H9 (cell line): ENCODE measurements around the gene FEM1C. TPM values are rescaled to one million over a fixed set of nuclear protein-coding genes. Genes with fewer than 3 reads are reported as not detected.

Experiments
- DNase-seq: peaks from one replicate; pipeline ENCODE4 v3.0.0-alpha.2; 2017
- H2AFZ ChIP-seq: one replicate; pipeline ENCODE4 v1.6.1; 2013; ENCODE audit warnings: mild to moderate bottlenecking, low read length, control low read depth, moderate library complexity
- H2AK5ac ChIP-seq: 2 replicates; pipeline ENCODE4 v1.6.1; 2013; ENCODE audit warnings: low read length, control low read depth, mixed read lengths; ENCODE audit not compliant: insufficient read length
- H2BK120ac ChIP-seq: one replicate; pipeline ENCODE4 v1.6.1; 2013; ENCODE audit warnings: low read depth, mild to moderate bottlenecking, low read length, control low read depth, inconsistent platforms; ENCODE audit not compliant: poor library complexity, severe bottlenecking
- H2BK12ac ChIP-seq: 2 replicates; pipeline ENCODE4 v1.6.1; 2013; ENCODE audit warnings: low read length, control low read depth, mixed read lengths, low read depth; ENCODE audit not compliant: insufficient read length
- H2BK15ac ChIP-seq: 2 replicates; pipeline ENCODE4 v1.6.1; 2013; ENCODE audit warnings: low read depth, low read length, control low read depth
- H2BK20ac ChIP-seq: one replicate; pipeline ENCODE4 v1.6.1; 2013; ENCODE audit warnings: low read depth, mild to moderate bottlenecking, low read length, control low read depth, inconsistent platforms; ENCODE audit not compliant: poor library complexity, severe bottlenecking
- H2BK5ac ChIP-seq: 2 replicates; pipeline ENCODE4 v1.6.1; 2013; ENCODE audit warnings: low read length, control low read depth, mixed read lengths; ENCODE audit not compliant: insufficient read length
- H3K14ac ChIP-seq: 2 replicates; pipeline ENCODE4 v1.6.1; 2013; ENCODE audit warnings: low read length, control low read depth; ENCODE audit not compliant: insufficient read depth
- H3K18ac ChIP-seq: 2 replicates; pipeline ENCODE4 v1.6.1; 2013; ENCODE audit warnings: low read depth, mild to moderate bottlenecking, mixed read lengths, low read length, control low read depth; ENCODE audit not compliant: insufficient read length
- H3K23ac ChIP-seq: 2 replicates; pipeline ENCODE4 v1.6.1; 2013; ENCODE audit warnings: low read length, control low read depth, mixed read lengths, low read depth; ENCODE audit not compliant: insufficient read length
- H3K23me2 ChIP-seq: 2 replicates; pipeline ENCODE4 v1.6.1; 2013; ENCODE audit warnings: low read depth, mild to moderate bottlenecking, mixed read lengths, low read length, control low read depth; ENCODE audit not compliant: insufficient read length, poor library complexity, severe bottlenecking
- H3K27ac ChIP-seq: 2 replicates; pipeline ENCODE4 v1.5.1; 2013; ENCODE audit warnings: low read length, control low read depth, mixed read lengths, low read depth; ENCODE audit not compliant: insufficient read length
- H3K27me3 ChIP-seq: 2 replicates; pipeline ENCODE4 v1.6.1; 2013; ENCODE audit warnings: low read length, control low read depth, inconsistent platforms; ENCODE audit not compliant: insufficient read depth
- H3K4ac ChIP-seq: 2 replicates; pipeline ENCODE4 v1.6.1; 2013; ENCODE audit warnings: low read depth, mild to moderate bottlenecking, control low read depth, inconsistent platforms, low read length, moderate library complexity
- H3K4me1 ChIP-seq: 2 replicates; pipeline ENCODE4 v1.6.1; 2013; ENCODE audit warnings: low read length, control low read depth, inconsistent platforms; ENCODE audit not compliant: insufficient read depth
- H3K4me2 ChIP-seq: 2 replicates; pipeline ENCODE4 v1.6.1; 2013; ENCODE audit warnings: low read length, control low read depth, mixed read lengths; ENCODE audit not compliant: insufficient read length, insufficient read depth
- H3K56ac ChIP-seq: 2 replicates; pipeline ENCODE4 v1.6.1; 2013; ENCODE audit warnings: low read depth, mild to moderate bottlenecking, mixed read lengths, low read length, control low read depth; ENCODE audit not compliant: insufficient read length
- H3K79me1 ChIP-seq: 2 replicates; pipeline ENCODE4 v1.6.1; 2013; ENCODE audit warnings: low read depth, mild to moderate bottlenecking, moderate library complexity, low read length, control low read depth, inconsistent platforms; ENCODE audit not compliant: insufficient read depth, poor library complexity, severe bottlenecking
- H3K79me2 ChIP-seq: 2 replicates; pipeline ENCODE4 v1.6.1; 2013; ENCODE audit warnings: low read length, control low read depth, inconsistent platforms; ENCODE audit not compliant: insufficient read depth
- H3K9ac ChIP-seq: 2 replicates; pipeline ENCODE4 v1.6.1; 2013; ENCODE audit warnings: low read length, control low read depth, mixed read lengths; ENCODE audit not compliant: insufficient read length; ENCODE audit errors: extremely low read depth
- H3K9me3 ChIP-seq: one replicate; pipeline ENCODE4 v1.6.1; 2013; ENCODE audit warnings: low read depth, low read length, inconsistent platforms; ENCODE audit not compliant: control insufficient read depth
- H3T11ph ChIP-seq: one replicate; pipeline ENCODE4 v1.6.1; 2013; ENCODE audit warnings: mild to moderate bottlenecking, low read length, control low read depth, inconsistent platforms
- H4K20me1 ChIP-seq: one replicate; pipeline ENCODE4 v1.6.1; 2013; ENCODE audit not compliant: control insufficient read depth, insufficient read length, insufficient read depth
- H4K5ac ChIP-seq: 2 replicates; pipeline ENCODE4 v1.6.1; 2013; ENCODE audit warnings: low read depth, mild to moderate bottlenecking, mixed read lengths, low read length, control low read depth; ENCODE audit not compliant: insufficient read length
- H4K8ac ChIP-seq: replicated peaks from 2 replicates; pipeline ENCODE4 v1.6.1; 2013; ENCODE audit warnings: low read length, control low read depth, mixed read lengths, low read depth; ENCODE audit not compliant: insufficient read length
- H4K91ac ChIP-seq: 2 replicates; pipeline ENCODE4 v1.6.1; 2013; ENCODE audit warnings: low read depth, mild to moderate bottlenecking, moderate library complexity, mixed read lengths, low read length, control low read depth; ENCODE audit not compliant: insufficient read length
- H3K27ac Mint-ChIP-seq, 3 experiments: 2 replicates in 2 of 3; 3 replicates in 1 of 3; pipeline ENCODE4 v1.8.0; 2020 to 2021; ENCODE audit warnings: mixed read lengths in 3 of 3, mild to moderate bottlenecking in 1 of 3, moderate library complexity in 1 of 3
- H3K27me3 Mint-ChIP-seq: 2 replicates; pipeline ENCODE4 v1.8.0; 2021; ENCODE audit warnings: low read depth, mild to moderate bottlenecking, moderate library complexity, mixed read lengths
- H3K36me3 Mint-ChIP-seq, 3 experiments: 2 replicates in 2 of 3; 3 replicates in 1 of 3; pipeline ENCODE4 v1.8.0; 2020 to 2021; ENCODE audit warnings: low read depth in 3 of 3, mixed read lengths in 3 of 3; ENCODE audit not compliant: insufficient read depth in 1 of 3
- H3K4me1 Mint-ChIP-seq, 2 experiments: 2 replicates each; pipeline ENCODE4 v1.8.0; 2020; ENCODE audit warnings: mixed read lengths in 2 of 2
- H3K4me3 Mint-ChIP-seq, 2 experiments: 2 replicates in 1 of 2; 3 replicates in 1 of 2; pipeline ENCODE4 v1.8.0; 2020 to 2021; ENCODE audit warnings: mild to moderate bottlenecking in 2 of 2, mixed read lengths in 2 of 2, moderate library complexity in 1 of 2
- H3K9me3 Mint-ChIP-seq, 2 experiments: 2 replicates in 1 of 2; 3 replicates in 1 of 2; pipeline ENCODE4 v1.8.0; 2020; ENCODE audit warnings: mild to moderate bottlenecking in 2 of 2, mixed read lengths in 2 of 2, moderate library complexity in 1 of 2
- CTCF ChIP-seq: fragments of 200-600 bp; sonication (generic); conservative IDR thresholded peaks from 3 replicates; pipeline ENCODE4 v1.8.0; 2021; ENCODE audit warnings: antibody characterized with exemption, mild to moderate bottlenecking
- WGBS: extraction: QIAGEN DNeasy Blood & Tissue Kit; methylation state at CpG from one replicate; pipeline ENCODE4 v1.1.7; 2013; ENCODE audit warnings: missing lambda C conversion rate, low lambda C conversion rate, mixed read lengths; ENCODE audit not compliant: insufficient read length; ENCODE audit errors: extremely low coverage; 5-methylcytosine and 5-hydroxymethylcytosine counted together
- total RNA-seq: library from RNA; stranded (reverse); gene quantifications from 2 replicates; pipeline ENCODE4 v1.2.1, GENCODE V29; 2021

FEM1C gene
- total RNA-seq, 1 experiment from 2014 or later: 15.2 TPM

GRCh38 chr5:115568668-115569067, 24.1 kb upstream of the FEM1C start:
- H3K23ac ChIP-seq: no peak overlapping the region
- no peak overlapping the region for H3K18ac ChIP-seq
- H3K14ac ChIP-seq: no peak overlapping the region
- TF ChIP-seq CTCF: no peak
- no peaks in the 10 kb centered on the region for H3K79me1 ChIP-seq
- Mint-ChIP-seq H3K4me1 (peaks cover 7 to 9% of the 10 kb centered on the region in 2 experiments), H3K9me3 (peaks cover 0 to 2% of the 10 kb centered on the region in 2 experiments; a peak in 1 of 5 replicates), H3K4me3 (no peak overlapping the region), H3K36me3 (no peaks in the 10 kb centered on the region; a peak in 1 of 7 replicates), H3K27me3 (no peaks in the 10 kb centered on the region), H3K27ac (no peak overlapping the region)
- no peak overlapping the region for H2AK5ac ChIP-seq
- no peaks in the 10 kb centered on the region for H3K79me2 ChIP-seq
- no peak overlapping the region for H3K9ac ChIP-seq
- no peak overlapping the region for H3K27ac ChIP-seq
- H3K56ac ChIP-seq: no peak overlapping the region
- H3K27me3 ChIP-seq: no peaks in the 10 kb centered on the region
- H4K91ac ChIP-seq: no peak overlapping the region
- no peak overlapping the region for H4K8ac ChIP-seq
- no peak overlapping the region for H2BK12ac ChIP-seq
- no peak overlapping the region for H4K5ac ChIP-seq
- H2BK5ac ChIP-seq: no peak overlapping the region
- no peak overlapping the region for H3T11ph ChIP-seq
- no peaks in the 10 kb centered on the region for H4K20me1 ChIP-seq
- no peak overlapping the region for H2AFZ ChIP-seq
- no peaks in the 10 kb centered on the region for H3K23me2 ChIP-seq
- no peaks in the 10 kb centered on the region for H3K9me3 ChIP-seq
- no peaks in the 10 kb centered on the region for H3K4me1 ChIP-seq
- H2BK15ac ChIP-seq: no peak overlapping the region
- H3K4ac ChIP-seq: no peak overlapping the region
- no peak overlapping the region for H2BK120ac ChIP-seq
- no peak overlapping the region for H2BK20ac ChIP-seq
- H3K4me2 ChIP-seq: no peak overlapping the region
- WGBS: no CpG with 5 or more reads among the region's 1 CpG
- DNase-seq: no peak
